NOMO-1 (cell line): ENCODE measurements around the gene HSD17B1.

ENCODE experiments used
- DNase-seq, 2 experiments: peaks; one replicate each; lab custom pipeline; 2025; ENCODE audit not compliant: unreplicated experiment in 2 of 2; lab: John Stamatoyannopoulos, UW

The HSD17B1 gene

DNA sequence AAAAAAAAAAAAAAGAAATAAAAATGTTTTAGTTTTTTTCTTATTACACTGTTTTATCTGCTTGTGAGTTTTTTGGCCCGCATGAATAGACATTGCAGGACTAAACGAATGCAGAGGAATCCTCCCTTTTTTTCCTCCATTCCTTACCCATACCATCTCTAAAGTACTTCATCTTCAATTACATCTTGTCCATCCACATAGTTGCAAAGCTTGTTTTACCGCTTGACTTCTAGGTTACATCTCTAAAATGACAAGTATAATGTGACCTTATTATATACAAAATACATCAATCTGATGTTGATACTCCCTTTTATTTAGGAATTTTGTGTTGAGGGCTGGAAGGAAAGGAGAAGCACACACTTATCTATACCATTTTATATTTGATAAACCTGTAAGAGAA is 43.7 kb downstream of the HSD17B1 start:
- no peak for DNase-seq

DNA sequence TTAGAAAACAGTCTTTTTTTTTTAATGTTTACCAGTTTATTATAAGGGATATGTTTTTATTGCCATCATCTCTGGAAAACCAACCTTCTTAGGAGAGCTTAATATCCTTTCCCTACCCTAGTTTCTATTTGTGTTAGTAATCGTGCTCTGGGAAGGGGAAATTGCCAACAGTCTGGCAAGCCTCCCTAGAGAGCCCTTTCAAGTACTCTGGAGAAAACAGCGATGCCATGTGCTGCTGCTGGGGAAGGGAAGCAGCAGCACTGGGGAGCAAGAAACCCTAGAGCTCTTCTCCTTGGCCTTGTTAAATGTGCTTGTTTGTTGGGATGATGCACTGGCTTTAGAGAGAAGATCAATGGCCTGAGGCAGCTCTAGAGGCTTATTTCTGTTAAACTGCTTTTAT is 46.2 kb downstream of the HSD17B1 start:
- DNase-seq = no peak

GRCh38 chr17:42603318-42603717 is 50.6 kb downstream of the HSD17B1 start:
- no peak for DNase-seq
